Panc1 (cell line): ENCODE results near the gene ATF7. TPM values are rescaled to one million over a fixed set of nuclear protein-coding genes. Genes with fewer than 3 reads are reported as not detected.

Source experiments
- ATAC-seq: fragments of 200-7000 bp; cut with Tn5 transposase; 2 replicates; pipeline ENCODE4 v1.9.1; 2020; ENCODE audit warnings: mild to moderate bottlenecking, moderate library complexity
- BruUV-seq: library from RNA; stranded (reverse); fragments of 400-500 nt; replicated peaks from 2 replicates; lab custom pipeline; 2021; lab: Mats Ljungman, UMichigan
- CTCF ChIA-PET: fragments of 300-600 bp; sonication (Branson Sonifier 250); formaldehyde crosslinking; loops from one replicate; lab custom pipeline; 2022; ENCODE audit warnings: antibody characterized with exemption; lab: Charles Lee
- POLR2A ChIA-PET: fragments of 300-600 bp; sonication (Branson Sonifier 250); formaldehyde crosslinking; loops from one replicate; lab custom pipeline; 2022; ENCODE audit warnings: antibody characterized with exemption; lab: Charles Lee
- DNase-seq: peaks from one replicate; pipeline ENCODE4 v3.0.0-alpha.2; 2010; ENCODE audit warnings: low read depth, low spot score
- H3K27ac ChIP-seq: 2 replicates; pipeline ENCODE4 v1.5.1; 2011; ENCODE audit warnings: mild to moderate bottlenecking, low read length, inconsistent platforms
- H3K27me3 ChIP-seq: fragments of 200-500 bp; sonication (Bioruptor generic); 2 replicates; pipeline ENCODE4 v1.6.0; 2014; ENCODE audit warnings: low read length, inconsistent platforms; ENCODE audit not compliant: control insufficient read depth, insufficient read depth
- H3K36me3 ChIP-seq: fragments of 200-500 bp; sonication (Bioruptor generic); 2 replicates; pipeline ENCODE4 v1.5.1; 2014; ENCODE audit warnings: inconsistent platforms, mild to moderate bottlenecking, low read length, moderate library complexity; ENCODE audit not compliant: control insufficient read depth, insufficient read depth
- H3K4me1 ChIP-seq: 2 replicates; pipeline ENCODE4 v1.5.1; 2011; ENCODE audit warnings: inconsistent platforms, mild to moderate bottlenecking, low read length, moderate library complexity; ENCODE audit not compliant: control insufficient read depth, insufficient read depth
- H3K4me3 ChIP-seq, 2 experiments: 2 replicates each; pipeline ENCODE4 v1.5.1; 2011 to 2012; ENCODE audit warnings: low read depth in 2 of 2, low read length in 2 of 2, mild to moderate bottlenecking in 2 of 2, inconsistent platforms in 1 of 2, moderate library complexity in 1 of 2
- H3K9me3 ChIP-seq: fragments of 200-500 bp; sonication (Bioruptor generic); 2 replicates; pipeline ENCODE4 v1.5.1; 2014; ENCODE audit warnings: low read depth, mild to moderate bottlenecking, inconsistent platforms, low read length, moderate library complexity; ENCODE audit not compliant: control insufficient read depth, insufficient read depth
- CTCF ChIP-seq: fragments of 450-650 bp; IDR thresholded peaks from 2 replicates; pipeline ENCODE4 v1.5.1; 2017; ENCODE audit warnings: mild to moderate bottlenecking
- POLR2AphosphoS5 ChIP-seq: IDR thresholded peaks from 2 replicates; pipeline ENCODE4 v1.6.1; 2012; ENCODE audit warnings: mild to moderate bottlenecking, low read depth, low read length, moderate library complexity
- REST ChIP-seq, 2 experiments: IDR thresholded peaks; 2 replicates each; pipeline ENCODE4 v1.6.1; 2011 to 2012; ENCODE audit warnings: low read depth in 2 of 2, control low read depth in 1 of 2, low read length in 1 of 2, mild to moderate bottlenecking in 1 of 2, moderate library complexity in 1 of 2; ENCODE audit not compliant: insufficient read depth in 1 of 2
- SIN3A ChIP-seq: IDR thresholded peaks from 2 replicates; pipeline ENCODE4 v1.6.1; 2012; ENCODE audit warnings: low read depth, mild to moderate bottlenecking, low read length, moderate library complexity, borderline replicate concordance; ENCODE audit not compliant: insufficient read depth
- TCF7L2 ChIP-seq: IDR thresholded peaks from 2 replicates; pipeline ENCODE4 v1.6.1; 2011; ENCODE audit warnings: mild to moderate bottlenecking, low read depth, low read length, inconsistent platforms
- in situ Hi-C: cut with HindIII; loops from 2 replicates; pipeline ENCODE4 v1.10.0; 2016; ENCODE audit warnings: low sequenced_read_pairs, low pct_unique_long_range_greater_than_20kb
- intact Hi-C: fragments of 100-400 bp; cut with micrococcal nuclease; formaldehyde crosslinking; loops from one replicate; pipeline ENCODE4 v1.10.0; 2022; ENCODE audit not compliant: unreplicated experiment
- total RNA-seq: library from RNA; stranded (reverse); gene quantifications from one replicate; pipeline ENCODE4 v1.2.1, GENCODE V29; 2021; ENCODE audit not compliant: unreplicated experiment

The ATF7 gene
- total RNA-seq, 1 experiment from 2014 or later: 29.5 TPM

- no TSS peak for BruUV-seq
- CTCF ChIA-PET: no interaction called here
- H3K36me3 ChIP-seq: peaks cover 6% of the 10 kb centered on the region; the same call in 1 of the 2 replicates
- DNase-seq (no peak), ATAC-seq (no peak)
- H3K4me1 ChIP-seq: no peaks in the 10 kb centered on the region
- no peaks in the 10 kb centered on the region for H3K9me3 ChIP-seq
- in situ Hi-C loops (no loop called here), intact Hi-C loops (no loop called here)
- POLR2A ChIA-PET: interaction anchor here (0.8 kb wide), 1 partner anchor 14 kb away, joined by 3 read pairs; the partner anchor contains the start of gene TARBP2
- TF ChIP-seq REST (IDR thresholded peaks at IDR 0.05; ENCODE audit: insufficient read depth in 1 of 2, low read depth in 2 of 2, low read length in 1 of 2): no peak
- TF ChIP-seq TCF7L2: no peak
- TF ChIP-seq POLR2AphosphoS5: no peak
- TF ChIP-seq CTCF: no peak
- TF ChIP-seq SIN3A: no peak
- H3K27me3 ChIP-seq: no peaks in the 10 kb centered on the region
- H3K4me3 ChIP-seq: no peak overlapping the region
- H3K27ac ChIP-seq: no peak overlapping the region
Measured at GRCh38 chr12:53515291-53515680, 110.9 kb downstream of the ATF7 start.

- H3K4me3 ChIP-seq: no peak overlapping the region
- BruUV-seq: no TSS peak
- H3K27ac ChIP-seq: no peak overlapping the region
- no peaks in the 10 kb centered on the region for H3K4me1 ChIP-seq
- peaks cover 6% of the 10 kb centered on the region; the same call in 1 of the 2 replicates for H3K36me3 ChIP-seq
- no peak for DNase-seq
- no peaks in the 10 kb centered on the region for H3K9me3 ChIP-seq
- in situ Hi-C loops: no loop called here
- TF ChIP-seq CTCF: no peak
- no peak for TF ChIP-seq TCF7L2
- TF ChIP-seq SIN3A: no peak
- no peak for TF ChIP-seq POLR2AphosphoS5
- H3K27me3 ChIP-seq: no peaks in the 10 kb centered on the region
- no peak for ATAC-seq
- CTCF ChIA-PET: no interaction called here
- intact Hi-C loops: no loop called here
- POLR2A ChIA-PET: interaction anchor here (0.8 kb wide), 1 partner anchor 14 kb away, joined by 3 read pairs; the partner anchor contains the start of gene TARBP2
Measured at GRCh38 chr12:53514628-53515290, 111.4 kb downstream of the ATF7 start.
